ENCODE data around the gene PRKN.

DNA sequence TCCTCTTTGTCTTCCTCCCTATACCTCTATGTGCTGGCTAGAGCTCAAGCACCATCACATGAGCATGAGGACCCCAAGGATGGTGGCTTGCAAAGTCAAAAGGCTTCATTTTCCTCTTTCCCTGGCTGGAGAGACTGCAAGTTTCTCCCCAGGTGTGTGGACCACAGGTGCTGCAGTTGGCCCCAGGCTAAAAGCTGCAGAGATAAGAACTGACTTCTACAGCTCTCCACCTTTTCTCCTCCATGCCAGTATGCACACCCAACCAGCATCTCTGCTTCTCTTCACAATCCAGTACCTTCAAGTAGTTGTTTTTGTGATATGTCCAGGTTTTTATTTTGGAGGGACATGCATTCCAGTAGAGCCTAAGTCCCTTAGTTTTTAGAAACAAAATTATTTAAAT, 29.1 kb downstream of the PRKN start:
- TF ChIP-seq, protein P1, sequence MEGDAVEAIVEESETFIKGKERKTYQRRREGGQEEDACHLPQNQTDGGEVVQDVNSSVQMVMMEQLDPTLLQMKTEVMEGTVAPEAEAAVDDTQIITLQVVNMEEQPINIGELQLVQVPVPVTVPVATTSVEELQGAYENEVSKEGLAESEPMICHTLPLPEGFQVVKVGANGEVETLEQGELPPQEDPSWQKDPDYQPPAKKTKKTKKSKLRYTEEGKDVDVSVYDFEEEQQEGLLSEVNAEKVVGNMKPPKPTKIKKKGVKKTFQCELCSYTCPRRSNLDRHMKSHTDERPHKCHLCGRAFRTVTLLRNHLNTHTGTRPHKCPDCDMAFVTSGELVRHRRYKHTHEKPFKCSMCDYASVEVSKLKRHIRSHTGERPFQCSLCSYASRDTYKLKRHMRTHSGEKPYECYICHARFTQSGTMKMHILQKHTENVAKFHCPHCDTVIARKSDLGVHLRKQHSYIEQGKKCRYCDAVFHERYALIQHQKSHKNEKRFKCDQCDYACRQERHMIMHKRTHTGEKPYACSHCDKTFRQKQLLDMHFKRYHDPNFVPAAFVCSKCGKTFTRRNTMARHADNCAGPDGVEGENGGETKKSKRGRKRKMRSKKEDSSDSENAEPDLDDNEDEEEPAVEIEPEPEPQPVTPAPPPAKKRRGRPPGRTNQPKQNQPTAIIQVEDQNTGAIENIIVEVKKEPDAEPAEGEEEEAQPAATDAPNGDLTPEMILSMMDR (IDR thresholded peaks at IDR 0.05), result no peak
- TF ChIP-seq EZH2 (IDR thresholded peaks at IDR 0.05), result no peak

Measured in neural progenitor cell (in vitro differentiated cells).